GM23338 (cell line): ENCODE results near the gene TOX2. TPM values are rescaled to one million over a fixed set of nuclear protein-coding genes. Genes with fewer than 3 reads are reported as not detected.
A peak's percentile ranks its signal among the peaks of the same experiment; 100 is the strongest.

Experiments
- ATAC-seq: fragments of 200-7000 bp; cut with Tn5 transposase; 3 replicates; pipeline ENCODE4 v1.9.1; 2020
- DNase-seq: peaks from one replicate; pipeline ENCODE4 v3.0.0-alpha.2; 2015; ENCODE audit warnings: low spot score
- H2AFZ ChIP-seq: fragments of 200-600 bp; sonication (generic); 2 replicates; pipeline ENCODE4 v1.8.0; 2016; ENCODE audit warnings: antibody characterized with exemption, mild to moderate bottlenecking, moderate library complexity
- H3F3A ChIP-seq: fragments of 200-600 bp; sonication (generic); replicated peaks from 2 replicates; pipeline ENCODE4 v1.8.0; 2017; ENCODE audit warnings: antibody characterized with exemption, mixed run types, low read depth
- H3K27ac ChIP-seq: fragments of 200-600 bp; sonication (generic); 2 replicates; pipeline ENCODE4 v1.6.1; 2016; ENCODE audit warnings: low read depth
- H3K27me3 ChIP-seq: fragments of 200-600 bp; sonication (generic); 2 replicates; pipeline ENCODE4 v1.8.0; 2016; ENCODE audit warnings: mild to moderate bottlenecking, mixed run types, moderate library complexity; ENCODE audit not compliant: insufficient read depth
- H3K36me3 ChIP-seq: fragments of 200-600 bp; sonication (generic); 2 replicates; pipeline ENCODE4 v1.8.0; 2016; ENCODE audit warnings: mild to moderate bottlenecking; ENCODE audit not compliant: insufficient read depth
- H3K4me1 ChIP-seq: fragments of 200-600 bp; sonication (generic); 2 replicates; pipeline ENCODE4 v1.8.0; 2016; ENCODE audit warnings: mild to moderate bottlenecking, moderate library complexity; ENCODE audit not compliant: insufficient read depth
- H3K4me2 ChIP-seq: fragments of 200-600 bp; sonication (generic); 2 replicates; pipeline ENCODE4 v1.7.1; 2017; ENCODE audit warnings: mixed run types
- H3K4me3 ChIP-seq: fragments of 200-600 bp; sonication (generic); 2 replicates; pipeline ENCODE4 v1.6.1; 2016; ENCODE audit warnings: mixed run types
- H3K79me2 ChIP-seq: fragments of 200-600 bp; sonication (generic); replicated peaks from 2 replicates; pipeline ENCODE4 v1.8.0; 2017; ENCODE audit warnings: mild to moderate bottlenecking; ENCODE audit not compliant: insufficient read depth
- H3K9me2 ChIP-seq: fragments of 200-600 bp; sonication (generic); 2 replicates; pipeline ENCODE4 v1.8.0; 2017; ENCODE audit not compliant: insufficient read depth
- H4K20me1 ChIP-seq: fragments of 200-600 bp; sonication (generic); replicated peaks from 2 replicates; pipeline ENCODE4 v1.8.0; 2017; ENCODE audit warnings: mild to moderate bottlenecking; ENCODE audit not compliant: insufficient read depth
- H3K27ac Mint-ChIP-seq: 2 replicates; pipeline ENCODE4 v1.8.0; 2020; ENCODE audit warnings: inconsistent platforms, mild to moderate bottlenecking, moderate library complexity, mixed read lengths
- H3K27me3 Mint-ChIP-seq: 3 replicates; pipeline ENCODE4 v1.8.0; 2022; ENCODE audit warnings: low read depth, mild to moderate bottlenecking, moderate library complexity, mixed read lengths, inconsistent platforms; ENCODE audit not compliant: insufficient read depth, poor library complexity
- H3K36me3 Mint-ChIP-seq: 3 replicates; pipeline ENCODE4 v1.8.0; 2021; ENCODE audit warnings: low read depth, mild to moderate bottlenecking, inconsistent platforms, moderate library complexity, mixed read lengths
- H3K4me1 Mint-ChIP-seq: 3 replicates; pipeline ENCODE4 v1.8.0; 2020; ENCODE audit warnings: mild to moderate bottlenecking, inconsistent platforms, mixed read lengths
- H3K4me3 Mint-ChIP-seq: 3 replicates; pipeline ENCODE4 v1.8.0; 2021; ENCODE audit warnings: moderate library complexity, mild to moderate bottlenecking, inconsistent platforms, mixed read lengths
- H3K9me3 Mint-ChIP-seq: 3 replicates; pipeline ENCODE4 v1.8.0; 2020; ENCODE audit warnings: moderate library complexity, mild to moderate bottlenecking, inconsistent platforms, mixed read lengths
- CREB1 ChIP-seq: fragments of 250-450 bp; sonication (Bioruptor Pico); IDR thresholded peaks from 2 replicates; pipeline ENCODE4 v1.5.0; 2020; ENCODE audit warnings: low read depth, mild to moderate bottlenecking, moderate library complexity
- EZH2 ChIP-seq: fragments of 200-600 bp; sonication (generic); IDR thresholded peaks from one replicate; pipeline ENCODE4 v1.8.0; 2017; ENCODE audit warnings: antibody characterized with exemption, mild to moderate bottlenecking, low read depth; ENCODE audit not compliant: unreplicated experiment
- EZH2phosphoT487 ChIP-seq: fragments of 200-600 bp; sonication (generic); IDR thresholded peaks from one replicate; pipeline ENCODE4 v1.8.1; 2018; ENCODE audit warnings: antibody characterized with exemption; ENCODE audit not compliant: unreplicated experiment
- JUNB ChIP-seq: IDR thresholded peaks from one replicate; pipeline ENCODE4 v1.6.1; 2016; ENCODE audit warnings: antibody characterized with exemption; ENCODE audit not compliant: unreplicated experiment
- POLR2AphosphoS5 ChIP-seq: IDR thresholded peaks from 2 replicates; pipeline ENCODE4 v1.6.1; 2016; ENCODE audit warnings: antibody characterized with exemption, low read depth
- STAT1 ChIP-seq: IDR thresholded peaks from one replicate; pipeline ENCODE4 v1.6.1; 2016; ENCODE audit warnings: antibody characterized with exemption; ENCODE audit not compliant: unreplicated experiment
- ZNF114 ChIP-seq: fragments of 250-450 bp; sonication (Bioruptor Pico); IDR thresholded peaks from 2 replicates; pipeline ENCODE4 v1.5.0; 2020; ENCODE audit warnings: mild to moderate bottlenecking, moderate library complexity
- polyA plus RNA-seq: library from polyadenylated mRNA; unstranded; fragments of >200 nt; fragmentation: Nextera tagmentation; extraction: Ambion mirVana; gene quantifications from 2 replicates; pipeline ENCODE4 v1.2.1, GENCODE V29; 2016
- total RNA-seq: library from RNA; depleted of rRNA; stranded (reverse); fragments of >200 nt; shearing (Covaris generic); gene quantifications from 2 replicates; pipeline ENCODE4 v1.2.3, GENCODE V29; 2014
- TF ChIP-seq, protein P1 (sequence below), 2 experiments: fragments of 200-600 bp in 1 of 2; sonication (generic) in 1 of 2; conservative IDR thresholded peaks; 2 replicates each; pipeline versions ENCODE4 v1.5.1 to v1.6.1; 2016 to 2017; ENCODE audit warnings: antibody characterized with exemption in 2 of 2, low read depth in 2 of 2, mild to moderate bottlenecking in 2 of 2, moderate library complexity in 1 of 2
- TF ChIP-seq, protein P2 (sequence below): IDR thresholded peaks from 2 replicates; pipeline ENCODE4 v1.6.1; 2016; ENCODE audit warnings: antibody characterized with exemption
- TF ChIP-seq, protein P3 (sequence below): fragments of 250-450 bp; sonication (Bioruptor Pico); IDR thresholded peaks from 2 replicates; pipeline ENCODE4 v1.5.0; 2020; ENCODE audit warnings: mild to moderate bottlenecking, moderate library complexity

Gene TOX2
- total and polyA plus RNA-seq, 2 experiments from 2014 or later = 1.4 to 1.5 TPM

DNA sequence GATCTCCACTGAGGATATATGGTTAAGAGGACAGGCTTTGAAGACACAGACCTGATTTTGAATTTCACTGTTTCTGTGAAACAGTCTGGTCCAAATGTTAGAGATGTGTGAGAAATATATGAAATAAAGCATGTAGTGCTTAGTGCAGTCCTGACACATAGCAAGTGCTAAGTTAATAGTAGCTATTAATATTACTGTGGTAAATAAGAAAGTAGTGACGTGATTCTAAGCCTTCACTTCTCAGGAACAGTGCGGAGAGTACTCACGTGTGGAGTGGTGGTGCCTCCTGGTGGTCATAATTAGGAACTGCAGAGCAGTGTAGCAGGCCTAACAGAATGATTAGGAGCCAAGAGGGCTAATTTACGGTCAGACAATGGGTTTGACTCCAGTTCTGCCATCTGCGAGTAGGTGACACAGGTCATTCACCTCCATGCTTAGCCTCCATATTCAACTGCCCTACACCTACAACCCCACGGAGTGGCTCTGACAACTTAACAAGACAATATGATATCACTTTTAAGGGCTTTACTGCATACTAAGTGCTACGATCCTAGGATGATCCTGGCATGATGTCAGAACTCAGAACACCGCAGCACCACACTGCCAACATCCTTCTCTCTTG, 166.1 kb downstream of the TOX2 start:
- Mint-ChIP-seq H3K9me3 (no peaks in the 10 kb centered on the region), H3K36me3 (no peaks in the 10 kb centered on the region), H3K4me3 (no peak overlapping the region), H3K27ac (no peak overlapping the region), H3K27me3 (no peaks in the 10 kb centered on the region), H3K4me1 (no peaks in the 10 kb centered on the region)
- no peak overlapping the region for H3K4me3 ChIP-seq
- no peaks in the 10 kb centered on the region for H4K20me1 ChIP-seq
- ATAC-seq = peak; percentile 98
- no peaks in the 10 kb centered on the region for H3K27me3 ChIP-seq
- no peak overlapping the region for H2AFZ ChIP-seq
- H3K9me2 ChIP-seq = no peaks in the 10 kb centered on the region
- H3K4me1 ChIP-seq = no peaks in the 10 kb centered on the region
- no peaks in the 10 kb centered on the region for H3K36me3 ChIP-seq
- no peaks in the 10 kb centered on the region for H3F3A ChIP-seq
- H3K79me2 ChIP-seq = no peaks in the 10 kb centered on the region
- peak; percentile 85 for DNase-seq
- H3K4me2 ChIP-seq = no peak overlapping the region
- no peak overlapping the region for H3K27ac ChIP-seq
- TF ChIP-seq EZH2 (no peak), STAT1 (no peak)
- TF ChIP-seq, protein P1, sequence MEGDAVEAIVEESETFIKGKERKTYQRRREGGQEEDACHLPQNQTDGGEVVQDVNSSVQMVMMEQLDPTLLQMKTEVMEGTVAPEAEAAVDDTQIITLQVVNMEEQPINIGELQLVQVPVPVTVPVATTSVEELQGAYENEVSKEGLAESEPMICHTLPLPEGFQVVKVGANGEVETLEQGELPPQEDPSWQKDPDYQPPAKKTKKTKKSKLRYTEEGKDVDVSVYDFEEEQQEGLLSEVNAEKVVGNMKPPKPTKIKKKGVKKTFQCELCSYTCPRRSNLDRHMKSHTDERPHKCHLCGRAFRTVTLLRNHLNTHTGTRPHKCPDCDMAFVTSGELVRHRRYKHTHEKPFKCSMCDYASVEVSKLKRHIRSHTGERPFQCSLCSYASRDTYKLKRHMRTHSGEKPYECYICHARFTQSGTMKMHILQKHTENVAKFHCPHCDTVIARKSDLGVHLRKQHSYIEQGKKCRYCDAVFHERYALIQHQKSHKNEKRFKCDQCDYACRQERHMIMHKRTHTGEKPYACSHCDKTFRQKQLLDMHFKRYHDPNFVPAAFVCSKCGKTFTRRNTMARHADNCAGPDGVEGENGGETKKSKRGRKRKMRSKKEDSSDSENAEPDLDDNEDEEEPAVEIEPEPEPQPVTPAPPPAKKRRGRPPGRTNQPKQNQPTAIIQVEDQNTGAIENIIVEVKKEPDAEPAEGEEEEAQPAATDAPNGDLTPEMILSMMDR (conservative IDR thresholded peaks at IDR 0.05; ENCODE audit: low read depth in 2 of 2) = peak; percentile 97 to 98

DNA sequence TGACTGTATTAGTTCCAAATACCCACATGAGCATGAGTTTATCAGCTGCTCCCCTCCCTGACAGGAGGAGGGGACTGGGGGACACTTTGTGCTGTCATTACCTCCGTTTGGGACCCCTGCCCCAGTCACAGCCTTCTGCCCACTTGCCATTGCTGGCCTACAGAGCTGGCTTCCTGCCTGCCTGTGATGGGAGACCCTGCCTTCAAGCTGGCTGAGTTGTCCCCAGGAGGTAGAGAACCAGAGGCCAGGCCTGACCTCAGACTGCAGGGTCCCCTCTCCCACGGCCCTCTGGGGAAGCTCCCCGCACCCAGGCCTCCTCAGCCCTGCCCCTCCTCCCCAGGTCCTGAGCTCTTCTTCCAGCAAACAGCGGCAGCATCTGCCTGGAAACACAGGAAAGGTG, 166.8 kb downstream of the TOX2 start:
- Histone ChIP-seq H3K4me2 (no peak overlapping the region), H3K4me1 (no peaks in the 10 kb centered on the region), H2AFZ (no peak overlapping the region), H3F3A (no peaks in the 10 kb centered on the region), H3K27ac (no peak overlapping the region), H4K20me1 (no peaks in the 10 kb centered on the region), H3K4me3 (no peak overlapping the region), H3K27me3 (no peaks in the 10 kb centered on the region), H3K79me2 (no peaks in the 10 kb centered on the region), H3K9me2 (no peaks in the 10 kb centered on the region), H3K36me3 (no peaks in the 10 kb centered on the region)
- H3K4me1 Mint-ChIP-seq = no peaks in the 10 kb centered on the region
- DNase-seq (no peak), ATAC-seq (no peak)
- H3K36me3 Mint-ChIP-seq = no peaks in the 10 kb centered on the region
- no peaks in the 10 kb centered on the region for H3K27me3 Mint-ChIP-seq
- no peak overlapping the region for H3K4me3 Mint-ChIP-seq
- H3K9me3 Mint-ChIP-seq = no peaks in the 10 kb centered on the region
- H3K27ac Mint-ChIP-seq = no peak overlapping the region
- TF ChIP-seq, protein P1 (conservative IDR thresholded peaks at IDR 0.05; ENCODE audit: low read depth in 2 of 2) = no peak
- TF ChIP-seq ZNF114 (CRISPR knock-in tag) = no peak
- TF ChIP-seq JUNB = no peak
- no peak for TF ChIP-seq EZH2
- no peak for TF ChIP-seq POLR2AphosphoS5
- TF ChIP-seq, protein P2, sequence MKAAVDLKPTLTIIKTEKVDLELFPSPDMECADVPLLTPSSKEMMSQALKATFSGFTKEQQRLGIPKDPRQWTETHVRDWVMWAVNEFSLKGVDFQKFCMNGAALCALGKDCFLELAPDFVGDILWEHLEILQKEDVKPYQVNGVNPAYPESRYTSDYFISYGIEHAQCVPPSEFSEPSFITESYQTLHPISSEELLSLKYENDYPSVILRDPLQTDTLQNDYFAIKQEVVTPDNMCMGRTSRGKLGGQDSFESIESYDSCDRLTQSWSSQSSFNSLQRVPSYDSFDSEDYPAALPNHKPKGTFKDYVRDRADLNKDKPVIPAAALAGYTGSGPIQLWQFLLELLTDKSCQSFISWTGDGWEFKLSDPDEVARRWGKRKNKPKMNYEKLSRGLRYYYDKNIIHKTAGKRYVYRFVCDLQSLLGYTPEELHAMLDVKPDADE = no peak
- no peak for TF ChIP-seq CREB1 (CRISPR knock-in tag)
- TF ChIP-seq, protein P3, sequence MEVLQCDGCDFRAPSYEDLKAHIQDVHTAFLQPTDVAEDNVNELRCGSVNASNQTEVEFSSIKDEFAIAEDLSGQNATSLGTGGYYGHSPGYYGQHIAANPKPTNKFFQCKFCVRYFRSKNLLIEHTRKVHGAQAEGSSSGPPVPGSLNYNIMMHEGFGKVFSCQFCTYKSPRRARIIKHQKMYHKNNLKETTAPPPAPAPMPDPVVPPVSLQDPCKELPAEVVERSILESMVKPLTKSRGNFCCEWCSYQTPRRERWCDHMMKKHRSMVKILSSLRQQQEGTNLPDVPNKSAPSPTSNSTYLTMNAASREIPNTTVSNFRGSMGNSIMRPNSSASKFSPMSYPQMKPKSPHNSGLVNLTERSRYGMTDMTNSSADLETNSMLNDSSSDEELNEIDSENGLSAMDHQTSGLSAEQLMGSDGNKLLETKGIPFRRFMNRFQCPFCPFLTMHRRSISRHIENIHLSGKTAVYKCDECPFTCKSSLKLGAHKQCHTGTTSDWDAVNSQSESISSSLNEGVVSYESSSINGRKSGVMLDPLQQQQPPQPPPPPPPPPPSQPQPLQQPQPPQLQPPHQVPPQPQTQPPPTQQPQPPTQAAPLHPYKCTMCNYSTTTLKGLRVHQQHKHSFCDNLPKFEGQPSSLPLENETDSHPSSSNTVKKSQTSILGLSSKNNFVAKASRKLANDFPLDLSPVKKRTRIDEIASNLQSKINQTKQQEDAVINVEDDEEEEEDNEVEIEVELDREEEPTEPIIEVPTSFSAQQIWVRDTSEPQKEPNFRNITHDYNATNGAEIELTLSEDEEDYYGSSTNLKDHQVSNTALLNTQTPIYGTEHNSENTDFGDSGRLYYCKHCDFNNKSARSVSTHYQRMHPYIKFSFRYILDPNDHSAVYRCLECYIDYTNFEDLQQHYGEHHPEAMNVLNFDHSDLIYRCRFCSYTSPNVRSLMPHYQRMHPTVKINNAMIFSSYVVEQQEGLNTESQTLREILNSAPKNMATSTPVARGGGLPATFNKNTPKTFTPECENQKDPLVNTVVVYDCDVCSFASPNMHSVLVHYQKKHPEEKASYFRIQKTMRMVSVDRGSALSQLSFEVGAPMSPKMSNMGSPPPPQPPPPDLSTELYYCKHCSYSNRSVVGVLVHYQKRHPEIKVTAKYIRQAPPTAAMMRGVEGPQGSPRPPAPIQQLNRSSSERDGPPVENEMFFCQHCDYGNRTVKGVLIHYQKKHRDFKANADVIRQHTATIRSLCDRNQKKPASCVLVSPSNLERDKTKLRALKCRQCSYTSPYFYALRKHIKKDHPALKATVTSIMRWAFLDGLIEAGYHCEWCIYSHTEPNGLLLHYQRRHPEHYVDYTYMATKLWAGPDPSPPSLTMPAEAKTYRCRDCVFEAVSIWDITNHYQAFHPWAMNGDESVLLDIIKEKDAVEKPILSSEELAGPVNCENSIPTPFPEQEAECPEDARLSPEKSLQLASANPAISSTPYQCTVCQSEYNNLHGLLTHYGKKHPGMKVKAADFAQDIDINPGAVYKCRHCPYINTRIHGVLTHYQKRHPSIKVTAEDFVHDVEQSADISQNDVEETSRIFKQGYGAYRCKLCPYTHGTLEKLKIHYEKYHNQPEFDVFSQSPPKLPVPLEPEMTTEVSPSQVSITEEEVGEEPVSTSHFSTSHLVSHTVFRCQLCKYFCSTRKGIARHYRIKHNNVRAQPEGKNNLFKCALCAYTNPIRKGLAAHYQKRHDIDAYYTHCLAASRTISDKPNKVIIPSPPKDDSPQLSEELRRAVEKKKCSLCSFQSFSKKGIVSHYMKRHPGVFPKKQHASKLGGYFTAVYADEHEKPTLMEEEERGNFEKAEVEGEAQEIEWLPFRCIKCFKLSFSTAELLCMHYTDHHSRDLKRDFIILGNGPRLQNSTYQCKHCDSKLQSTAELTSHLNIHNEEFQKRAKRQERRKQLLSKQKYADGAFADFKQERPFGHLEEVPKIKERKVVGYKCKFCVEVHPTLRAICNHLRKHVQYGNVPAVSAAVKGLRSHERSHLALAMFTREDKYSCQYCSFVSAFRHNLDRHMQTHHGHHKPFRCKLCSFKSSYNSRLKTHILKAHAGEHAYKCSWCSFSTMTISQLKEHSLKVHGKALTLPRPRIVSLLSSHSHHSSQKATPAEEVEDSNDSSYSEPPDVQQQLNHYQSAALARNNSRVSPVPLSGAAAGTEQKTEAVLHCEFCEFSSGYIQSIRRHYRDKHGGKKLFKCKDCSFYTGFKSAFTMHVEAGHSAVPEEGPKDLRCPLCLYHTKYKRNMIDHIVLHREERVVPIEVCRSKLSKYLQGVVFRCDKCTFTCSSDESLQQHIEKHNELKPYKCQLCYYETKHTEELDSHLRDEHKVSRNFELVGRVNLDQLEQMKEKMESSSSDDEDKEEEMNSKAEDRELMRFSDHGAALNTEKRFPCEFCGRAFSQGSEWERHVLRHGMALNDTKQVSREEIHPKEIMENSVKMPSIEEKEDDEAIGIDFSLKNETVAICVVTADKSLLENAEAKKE (CRISPR knock-in tag) = no peak
- TF ChIP-seq EZH2phosphoT487 = no peak
